Mucosa of rectum (tissue), 2 donors: ENCODE measurements around the gene DENND1A.

Experiments used
- H3K27ac ChIP-seq, 2 donors: one replicate each; pipeline ENCODE4 v1.7.0; 2013; ENCODE audit warnings: inconsistent platforms in 2 of 2, low read depth in 2 of 2, low read length in 2 of 2
- H3K27me3 ChIP-seq, 2 donors: one replicate each; pipeline ENCODE4 v1.7.0; 2013; ENCODE audit warnings: low read length in 2 of 2; ENCODE audit not compliant: control insufficient read depth in 2 of 2, insufficient read depth in 2 of 2
- H3K36me3 ChIP-seq, 2 donors: one replicate each; pipeline ENCODE4 v1.7.0; 2013; ENCODE audit warnings: low read length in 2 of 2; ENCODE audit not compliant: control insufficient read depth in 2 of 2, insufficient read depth in 2 of 2
- H3K4me1 ChIP-seq, 2 donors: one replicate each; pipeline ENCODE4 v1.7.0; 2013; ENCODE audit warnings: low read length in 2 of 2, mild to moderate bottlenecking in 1 of 2; ENCODE audit not compliant: control insufficient read depth in 2 of 2, insufficient read depth in 2 of 2
- H3K4me3 ChIP-seq, 2 donors: one replicate each; pipeline ENCODE4 v1.7.0; 2013; ENCODE audit warnings: low read length in 2 of 2
- H3K9ac ChIP-seq, 2 donors: one replicate each; pipeline ENCODE4 v1.7.0; 2013; ENCODE audit warnings: low read length in 2 of 2, low read depth in 1 of 2, mild to moderate bottlenecking in 1 of 2
- H3K9me3 ChIP-seq, 2 donors: one replicate each; pipeline ENCODE4 v1.7.0; 2013; ENCODE audit warnings: low read length in 2 of 2; ENCODE audit not compliant: control insufficient read depth in 2 of 2
- donor health status: healthy.
- donor health status: Normal muscosa, but diverticular disease.

Gene DENND1A

GRCh38 chr9:123723135-123723875 is 206.6 kb downstream of the DENND1A start:
- no peaks in the 10 kb centered on the region for H3K27me3 ChIP-seq
- H3K36me3 ChIP-seq: no peaks in the 10 kb centered on the region
- H3K4me3 ChIP-seq: no peak overlapping the region
- H3K4me1 ChIP-seq: no peaks in the 10 kb centered on the region
- H3K9ac ChIP-seq: no peak overlapping the region
- H3K27ac ChIP-seq: no peak overlapping the region
- no peaks in the 10 kb centered on the region for H3K9me3 ChIP-seq

DNA sequence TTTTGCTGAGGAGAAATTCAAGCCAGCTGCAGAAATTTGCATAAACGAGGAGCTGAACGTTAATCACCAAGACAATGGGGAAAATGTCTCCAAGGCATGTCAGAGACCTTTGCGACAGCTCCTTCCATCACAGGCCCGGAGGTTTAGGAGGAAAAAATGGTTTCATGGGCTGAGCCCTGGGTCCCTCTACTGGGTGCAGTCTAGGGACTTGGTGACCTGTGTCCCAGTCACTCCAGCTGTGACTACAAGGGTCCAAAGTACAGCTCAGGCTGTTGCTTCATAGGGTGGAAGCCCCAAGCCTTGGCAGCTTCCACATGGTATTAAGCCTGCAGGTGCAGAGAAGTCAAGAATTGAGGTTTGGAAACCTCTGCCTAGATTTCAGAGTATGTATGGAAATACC is 207.5 kb downstream of the DENND1A start:
- Histone ChIP-seq H3K4me3 (no peak overlapping the region), H3K9me3 (no peaks in the 10 kb centered on the region), H3K36me3 (no peaks in the 10 kb centered on the region), H3K9ac (no peak overlapping the region), H3K4me1 (no peaks in the 10 kb centered on the region), H3K27ac (no peak overlapping the region), H3K27me3 (no peaks in the 10 kb centered on the region)

DNA sequence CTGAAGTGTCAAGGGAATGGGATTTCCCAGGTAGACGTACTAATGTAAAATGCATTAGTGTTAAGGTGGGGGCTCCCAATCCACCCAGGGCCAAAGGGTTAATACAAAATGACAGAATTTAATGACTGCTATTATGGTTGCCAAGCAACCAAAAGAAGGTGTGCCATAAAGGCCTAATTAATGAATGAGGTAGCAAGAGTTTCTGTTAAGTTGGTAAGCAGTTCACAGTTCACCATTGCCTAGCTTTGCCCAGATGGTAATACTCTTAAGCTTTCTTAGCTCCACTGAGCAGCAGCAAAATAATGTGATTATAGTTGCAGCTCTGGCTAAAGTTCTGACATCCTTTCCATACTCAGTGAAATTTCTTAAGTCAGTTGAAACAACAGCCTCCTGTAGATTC is 211.7 kb downstream of the DENND1A start:
- Histone ChIP-seq H3K36me3 (no peaks in the 10 kb centered on the region), H3K27ac (no peak overlapping the region), H3K4me1 (no peaks in the 10 kb centered on the region), H3K9me3 (no peaks in the 10 kb centered on the region), H3K9ac (no peak overlapping the region), H3K27me3 (no peaks in the 10 kb centered on the region), H3K4me3 (no peak overlapping the region)

DNA sequence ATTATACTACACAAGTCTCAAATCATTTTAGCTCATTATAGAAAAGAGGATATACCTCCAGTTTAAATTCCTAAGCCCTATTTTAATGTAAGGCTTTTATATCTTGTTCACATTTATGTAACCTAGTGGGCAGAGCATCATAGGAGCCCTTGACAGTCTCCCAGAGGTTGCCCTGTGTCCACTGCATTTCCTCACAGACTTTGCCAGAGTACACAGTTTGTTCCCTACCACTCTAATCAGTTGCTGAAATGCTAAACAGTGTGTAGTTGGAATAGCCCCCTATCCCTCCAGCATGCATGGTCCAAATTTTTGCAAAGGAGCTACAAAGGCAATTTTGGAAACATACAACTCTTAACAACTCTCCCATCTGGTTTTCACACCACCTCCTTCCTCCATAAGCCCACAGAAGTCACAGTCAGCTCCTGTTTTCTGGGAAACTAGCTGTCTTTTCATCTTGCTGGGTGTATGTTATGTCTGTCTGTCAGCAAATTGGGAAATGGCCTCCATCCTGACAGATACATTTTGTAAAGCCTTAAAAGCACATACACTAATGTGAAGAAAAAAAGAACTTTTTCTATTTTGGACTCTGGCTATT is 212.2 kb downstream of the DENND1A start:
- no peak overlapping the region for H3K27ac ChIP-seq

DNA sequence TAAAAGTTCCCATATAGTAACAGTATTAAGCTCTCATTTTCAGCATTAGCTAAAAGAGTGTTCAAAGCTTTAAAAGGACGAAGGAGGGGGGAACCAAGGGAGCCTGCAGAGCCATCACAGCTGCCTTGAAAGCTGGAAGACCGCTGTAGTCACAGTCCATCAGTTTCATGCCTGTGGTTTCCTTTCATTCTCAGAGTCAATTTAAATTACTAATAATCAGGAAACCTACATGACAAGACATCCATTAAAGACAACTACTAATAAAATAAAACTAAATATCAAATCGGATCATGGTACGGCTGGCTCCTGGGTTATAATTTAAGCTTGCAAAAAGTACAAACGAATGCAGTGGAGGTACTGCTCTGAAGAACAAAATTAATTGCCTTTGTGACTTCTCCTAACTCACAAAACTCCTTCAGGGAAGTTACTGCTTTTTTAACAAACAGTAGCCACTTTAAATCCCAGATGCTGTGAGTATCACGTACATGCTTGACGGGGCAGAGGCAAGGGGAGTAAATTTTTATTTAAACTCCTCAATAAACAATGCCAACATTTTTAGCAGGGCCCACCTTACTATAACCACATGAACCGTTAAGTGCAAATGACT is 213.5 kb downstream of the DENND1A start:
- Histone ChIP-seq H3K36me3 (no peaks in the 10 kb centered on the region), H3K27me3 (no peaks in the 10 kb centered on the region), H3K9me3 (no peaks in the 10 kb centered on the region), H3K9ac (no peak overlapping the region), H3K27ac (no peak overlapping the region), H3K4me1 (no peaks in the 10 kb centered on the region), H3K4me3 (no peak overlapping the region)

More for the DNA sequence above, 212.2 kb downstream of the DENND1A start:
- Histone ChIP-seq H3K36me3 (no peaks in the 10 kb centered on the region), H3K27me3 (no peaks in the 10 kb centered on the region), H3K9ac (no peak overlapping the region), H3K4me3 (no peak overlapping the region), H3K9me3 (no peaks in the 10 kb centered on the region), H3K4me1 (no peaks in the 10 kb centered on the region)

GRCh38 chr9:123715258-123715657 is 214.7 kb downstream of the DENND1A start:
- Histone ChIP-seq H3K9ac (no peak overlapping the region), H3K4me3 (no peak overlapping the region), H3K36me3 (no peaks in the 10 kb centered on the region), H3K4me1 (no peaks in the 10 kb centered on the region), H3K27me3 (no peaks in the 10 kb centered on the region), H3K9me3 (no peaks in the 10 kb centered on the region), H3K27ac (no peak overlapping the region)

- H3K4me3 ChIP-seq: no peak overlapping the region
- H3K27ac ChIP-seq: no peak overlapping the region
- H3K9me3 ChIP-seq: no peaks in the 10 kb centered on the region
- no peaks in the 10 kb centered on the region for H3K4me1 ChIP-seq
- H3K36me3 ChIP-seq: no peaks in the 10 kb centered on the region
- H3K9ac ChIP-seq: no peak overlapping the region
- no peaks in the 10 kb centered on the region for H3K27me3 ChIP-seq
Measured at GRCh38 chr9:123713282-123713681, 216.6 kb downstream of the DENND1A start.

- Histone ChIP-seq H3K4me1 (no peaks in the 10 kb centered on the region), H3K4me3 (no peak overlapping the region), H3K36me3 (no peaks in the 10 kb centered on the region)
Measured at GRCh38 chr9:123712399-123712798, 217.5 kb downstream of the DENND1A start.

GRCh38 chr9:123710299-123710698 is 219.6 kb downstream of the DENND1A start:
- H3K36me3 ChIP-seq: no peaks in the 10 kb centered on the region
- H3K27me3 ChIP-seq: no peaks in the 10 kb centered on the region
- H3K4me1 ChIP-seq: no peaks in the 10 kb centered on the region
- no peak overlapping the region for H3K9ac ChIP-seq
- no peaks in the 10 kb centered on the region for H3K9me3 ChIP-seq
- no peak overlapping the region for H3K4me3 ChIP-seq
- H3K27ac ChIP-seq: no peak overlapping the region

More at GRCh38 chr9:123712399-123712798, 217.5 kb downstream of the DENND1A start:
- no peak overlapping the region for H3K9ac ChIP-seq
- H3K9me3 ChIP-seq: no peaks in the 10 kb centered on the region
- no peak overlapping the region for H3K27ac ChIP-seq
- H3K27me3 ChIP-seq: no peaks in the 10 kb centered on the region

- Histone ChIP-seq H3K4me1 (no peaks in the 10 kb centered on the region), H3K9me3 (peaks cover 6 to 9% of the 10 kb centered on the region in 2 donors), H3K4me3 (no peak overlapping the region), H3K27ac (no peak overlapping the region), H3K27me3 (no peaks in the 10 kb centered on the region), H3K9ac (no peak overlapping the region), H3K36me3 (no peaks in the 10 kb centered on the region)
Measured at GRCh38 chr9:123702483-123702882, 227.4 kb downstream of the DENND1A start.
